GM12878 (cell line): ENCODE measurements around the gene UNC45B. TPM values are rescaled to one million over a fixed set of nuclear protein-coding genes. Genes with fewer than 3 reads are reported as not detected.

Experiments
- ATAC-seq: fragments of 200-7000 bp; cut with Tn5 transposase; 3 replicates; pipeline ENCODE4 v1.9.1; 2020; ENCODE audit warnings: mild to moderate bottlenecking, moderate library complexity
- BruUV-seq: library from RNA; stranded (reverse); fragments of 400-500 nt; replicated peaks from 2 replicates; lab custom pipeline; 2021; lab: Mats Ljungman, UMichigan
- CTCF ChIA-PET: fragments of 300-600 bp; sonication (Branson Sonifier 250); formaldehyde crosslinking; extraction: SDS; loops from one replicate; lab custom pipeline; 2021; ENCODE audit warnings: inconsistent platforms; lab: Yijun Ruan, JAX
- POLR2A ChIA-PET: fragments of 350-600 bp; formaldehyde crosslinking; extraction: SDS; loops from one replicate; lab custom pipeline; 2021; ENCODE audit warnings: inconsistent platforms; lab: Charles Lee
- RAD21 ChIA-PET: fragments of 300-600 bp; sonication (Branson Sonifier 250); formaldehyde crosslinking; loops from one replicate; lab custom pipeline; 2023; ENCODE audit warnings: antibody characterized with exemption; ENCODE audit not compliant: unreplicated experiment; lab: Charles Lee
- SMC1A ChIA-PET: fragments of 300-600 bp; sonication (Branson Sonifier 250); formaldehyde crosslinking; loops from one replicate; lab custom pipeline; 2023; ENCODE audit not compliant: unreplicated experiment, uncharacterized antibody; lab: Charles Lee
- DNase-seq: peaks from one replicate; pipeline ENCODE4 v3.0.0-alpha.2; 2011; ENCODE audit warnings: low read depth, low spot score
- FAIRE-seq: peaks from 3 replicates; lab custom pipeline; 2011; peaks lifted over from hg19 to GRCh38; lab: Jason Lieb, UNC
- H2AFZ ChIP-seq: 2 replicates; pipeline ENCODE4 v1.6.0; 2011; ENCODE audit warnings: low read depth, low read length, control low read depth; ENCODE audit not compliant: control insufficient read depth
- H3K27ac ChIP-seq: 2 replicates; pipeline ENCODE4 v1.5.1; 2011; ENCODE audit warnings: control low read depth; ENCODE audit not compliant: control insufficient read depth, insufficient read depth
- H3K27me3 ChIP-seq, 2 experiments: replicated peaks in 1 of 2; 2 replicates each; pipeline versions ENCODE4 v1.6.0 to v1.6.1; 2011; ENCODE audit warnings: low read length in 1 of 2; ENCODE audit not compliant: control insufficient read depth in 2 of 2, insufficient read depth in 2 of 2
- H3K36me3 ChIP-seq, 2 experiments: 2 replicates each; pipeline ENCODE4 v1.5.1; 2011; ENCODE audit warnings: low read length in 1 of 2; ENCODE audit not compliant: control insufficient read depth in 2 of 2, insufficient read depth in 2 of 2
- H3K4me1 ChIP-seq: 2 replicates; pipeline ENCODE4 v1.6.1; 2011; ENCODE audit warnings: mild to moderate bottlenecking, low read length, moderate library complexity, mixed read lengths; ENCODE audit not compliant: control insufficient read depth, insufficient read depth
- H3K4me2 ChIP-seq: 2 replicates; pipeline ENCODE4 v1.6.0; 2011; ENCODE audit warnings: control low read depth; ENCODE audit not compliant: control insufficient read depth, insufficient read depth
- H3K4me3 ChIP-seq: fragments of 200-600 bp; sonication (generic); 2 replicates; pipeline ENCODE4 v1.5.1; 2016
- H3K79me2 ChIP-seq: 2 replicates; pipeline ENCODE4 v1.6.0; 2011; ENCODE audit warnings: low read length; ENCODE audit not compliant: control insufficient read depth, insufficient read depth
- H3K9ac ChIP-seq: 2 replicates; pipeline ENCODE4 v1.8.0; 2011; ENCODE audit warnings: low read length, control low read depth, mixed read lengths; ENCODE audit not compliant: control insufficient read depth, insufficient read depth
- H3K9me3 ChIP-seq: replicated peaks from 3 replicates; pipeline ENCODE4 v1.5.1; 2011; ENCODE audit warnings: mild to moderate bottlenecking, low read length; ENCODE audit not compliant: control insufficient read depth, insufficient read depth
- H4K20me1 ChIP-seq: 2 replicates; pipeline ENCODE4 v1.6.0; 2011; ENCODE audit not compliant: control insufficient read depth, insufficient read depth
- BCL11A ChIP-seq: IDR thresholded peaks from 2 replicates; pipeline ENCODE4 v1.6.1; 2011; ENCODE audit warnings: low read depth, low read length
- CREM ChIP-seq: IDR thresholded peaks from 2 replicates; pipeline ENCODE4 v1.6.1; 2014; ENCODE audit warnings: antibody characterized with exemption, low read depth
- HDGF ChIP-seq: fragments of 450-650 bp; IDR thresholded peaks from 2 replicates; pipeline ENCODE4 v1.6.1; 2016; ENCODE audit warnings: antibody characterized with exemption
- IKZF2 ChIP-seq, 2 experiments: fragments of 450-650 bp; IDR thresholded peaks; 2 replicates each; pipeline ENCODE4 v1.6.1; 2017; ENCODE audit warnings: mild to moderate bottlenecking in 2 of 2, moderate library complexity in 2 of 2
- POLR2AphosphoS2 ChIP-seq: IDR thresholded peaks from 2 replicates; pipeline ENCODE4 v1.6.1; 2011; ENCODE audit warnings: low read depth, mild to moderate bottlenecking, low read length, improper control_type of control experiment, moderate library complexity
- RELA ChIP-seq: fragments of 450-650 bp; IDR thresholded peaks from 2 replicates; pipeline ENCODE4 v1.8.0; 2014; ENCODE audit warnings: borderline replicate concordance; ENCODE audit not compliant: partially characterized antibody
- SMAD1 ChIP-seq: fragments of 450-650 bp; IDR thresholded peaks from 2 replicates; pipeline ENCODE4 v1.6.1; 2018; ENCODE audit warnings: mild to moderate bottlenecking, low read depth; ENCODE audit not compliant: partially characterized antibody
- SP1 ChIP-seq: IDR thresholded peaks from one replicate; pipeline ENCODE4 v1.6.1; 2011; ENCODE audit warnings: low read depth, low read length
- TCF3 ChIP-seq: IDR thresholded peaks from 2 replicates; pipeline ENCODE4 v1.6.1; 2012; ENCODE audit warnings: low read depth, mild to moderate bottlenecking, low read length, borderline replicate concordance; ENCODE audit not compliant: insufficient read depth
- WGBS: methylation state at CpG from one replicate; pipeline ENCODE4 v1.1.6; 2016; ENCODE audit warnings: low lambda C conversion rate; ENCODE audit not compliant: insufficient replicate concordance, insufficient coverage; ENCODE audit errors: missing lambda C conversion rate; 5-methylcytosine and 5-hydroxymethylcytosine counted together
- in situ Hi-C: fragments of 300-500 bp; cut with MboI; formaldehyde crosslinking; loops from 9 replicates; pipeline ENCODE4 v1.14.3; 2018; ENCODE audit warnings: mixed read lengths
- intact Hi-C: fragments of 100-400 bp; cut with micrococcal nuclease; formaldehyde crosslinking; loops from one replicate; pipeline ENCODE4 v1.14.2; 2022; ENCODE audit not compliant: unreplicated experiment
- polyA plus RNA-seq, 11 experiments: library from polyadenylated mRNA; depleted of rRNA in 4 of 11; unstranded in 6 of 11; stranded (reverse) in 5 of 11; fragments of >200 nt; fragmentation: Nextera tagmentation in 4 of 11; fragmentation: Illumina TruSeq in 1 of 11; extraction: Ambion mirVana in 4 of 11; extraction: Trizol in 1 of 11; gene quantifications; 1 replicate in 1 of 11; 2 replicates in 10 of 11; pipeline versions ENCODE4 v1.2.1 to v1.2.3, GENCODE V29; 2011 to 2016; ENCODE audit warnings: inconsistent platforms in 2 of 11, missing spikeins in 2 of 11, low read depth in 1 of 11
- total RNA-seq, 4 experiments: library from RNA; depleted of rRNA in 3 of 4; stranded (reverse); fragments of >200 nt in 3 of 4; fragmentation: Illumina TruSeq in 1 of 4; extraction: Trizol in 1 of 4; gene quantifications; 2 replicates each; pipeline versions ENCODE4 v1.2.1 to v1.2.3, GENCODE V29; 2013 to 2021
- TF ChIP-seq, protein P1 (sequence below): IDR thresholded peaks from 2 replicates; pipeline ENCODE4 v1.6.1; 2012; ENCODE audit warnings: low read length, inconsistent platforms

Gene UNC45B
- total and polyA plus RNA-seq, 10 of the 15 experiments (the other 5 are each of a cell fraction or from before 2014, with no cell fraction given): 0.03 TPM; not detected in 9

DNA sequence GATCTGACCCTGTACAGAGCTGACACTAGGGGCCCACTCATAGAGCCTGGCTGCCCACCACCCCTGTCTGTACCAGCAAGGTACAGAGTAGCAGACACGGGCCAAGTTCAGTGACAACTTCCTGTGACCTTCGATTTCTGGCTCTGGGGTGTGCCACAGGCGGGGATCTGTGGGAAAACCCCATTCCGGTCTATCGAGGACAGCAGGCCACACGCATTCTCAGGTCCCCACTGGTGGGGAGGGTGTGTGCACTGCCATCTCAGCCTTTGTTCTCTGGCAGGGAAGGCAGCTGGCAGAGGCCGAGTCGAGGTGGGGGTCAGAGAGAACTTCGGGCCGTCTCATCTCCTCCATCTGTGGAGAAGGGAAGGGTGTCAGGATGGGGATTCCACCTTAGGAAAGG is 15.5 kb upstream of the UNC45B start:
- DNase-seq: no peak
- Histone ChIP-seq H3K27ac (no peak overlapping the region), H2AFZ (no peak overlapping the region), H3K79me2 (no peaks in the 10 kb centered on the region), H3K9me3 (no peaks in the 10 kb centered on the region), H3K27me3 (no peaks in the 10 kb centered on the region), H3K36me3 (peaks cover 33 to 35% of the 10 kb centered on the region in 2 experiments), H3K4me1 (no peaks in the 10 kb centered on the region), H3K9ac (no peak overlapping the region), H3K4me3 (no peak overlapping the region), H4K20me1 (no peaks in the 10 kb centered on the region), H3K4me2 (no peak overlapping the region)
- SMC1A ChIA-PET: no interaction called here
- in situ Hi-C loops: no loop called here
- no TSS peak for BruUV-seq
- CTCF ChIA-PET: no interaction called here
- POLR2A ChIA-PET: no interaction called here
- RAD21 ChIA-PET: no interaction called here
- TF ChIP-seq SMAD1 (no peak), RELA (no peak), CREM (no peak), IKZF2 (IDR thresholded peaks at IDR 0.05) (no peak), POLR2AphosphoS2 (no peak), SP1 (no peak), BCL11A (no peak), TCF3 (no peak), HDGF (no peak)
- TF ChIP-seq, protein P1, sequence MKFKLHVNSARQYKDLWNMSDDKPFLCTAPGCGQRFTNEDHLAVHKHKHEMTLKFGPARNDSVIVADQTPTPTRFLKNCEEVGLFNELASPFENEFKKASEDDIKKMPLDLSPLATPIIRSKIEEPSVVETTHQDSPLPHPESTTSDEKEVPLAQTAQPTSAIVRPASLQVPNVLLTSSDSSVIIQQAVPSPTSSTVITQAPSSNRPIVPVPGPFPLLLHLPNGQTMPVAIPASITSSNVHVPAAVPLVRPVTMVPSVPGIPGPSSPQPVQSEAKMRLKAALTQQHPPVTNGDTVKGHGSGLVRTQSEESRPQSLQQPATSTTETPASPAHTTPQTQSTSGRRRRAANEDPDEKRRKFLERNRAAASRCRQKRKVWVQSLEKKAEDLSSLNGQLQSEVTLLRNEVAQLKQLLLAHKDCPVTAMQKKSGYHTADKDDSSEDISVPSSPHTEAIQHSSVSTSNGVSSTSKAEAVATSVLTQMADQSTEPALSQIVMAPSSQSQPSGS: no peak
- no peak for ATAC-seq
- FAIRE-seq: no peak
- intact Hi-C loops: no loop called here
- WGBS: 90% methylated on average over 10 of the region's 10 CpGs
